Esophagus muscularis mucosa (tissue), 4 donors: ENCODE measurements around the gene MARCKS.
A peak's percentile ranks its signal among the peaks of the same experiment; 100 is the strongest.

Experiments used
- CTCF ChIP-seq, 3 experiments: fragments of 200-600 bp in 2 of 3; fragments of 450-650 bp in 1 of 3; sonication (generic) in 2 of 3; IDR thresholded peaks; one replicate each; pipeline ENCODE4 v1.5.1; 2017 to 2019; ENCODE audit warnings: antibody characterized with exemption in 3 of 3, mild to moderate bottlenecking in 2 of 3, moderate library complexity in 1 of 3
- EP300 ChIP-seq: sonication (generic); formaldehyde crosslinking; IDR thresholded peaks from one replicate; pipeline ENCODE4 v1.6.1; 2017; ENCODE audit warnings: antibody characterized with exemption
- POLR2A ChIP-seq: fragments of 450-650 bp; IDR thresholded peaks from one replicate; pipeline ENCODE4 v1.6.1; 2017; ENCODE audit warnings: antibody characterized with exemption, moderate library complexity, mild to moderate bottlenecking, low read depth
- POLR2AphosphoS5 ChIP-seq, 2 donors: sonication (generic); formaldehyde crosslinking; IDR thresholded peaks; one replicate each; pipeline ENCODE4 v1.6.1; 2017; ENCODE audit warnings: antibody characterized with exemption in 2 of 2

GRCh38 chr6:113873043-113873667 is 16.0 kb downstream of the MARCKS start:
- TF ChIP-seq EP300: no peak
- TF ChIP-seq CTCF (IDR thresholded peaks at IDR 0.05): no peak
- no peak for TF ChIP-seq POLR2A
- peak in 1 of 2 donors; percentile 30 for TF ChIP-seq POLR2AphosphoS5 (IDR thresholded peaks at IDR 0.05)
